ENCODE results near the gene GSG1L.
"Not testable (repeated sequence)": the region's sequence is repeated elsewhere in the genome, so short reads cannot be mapped to it uniquely, and the experiment has no call there.

Gene GSG1L

DNA sequence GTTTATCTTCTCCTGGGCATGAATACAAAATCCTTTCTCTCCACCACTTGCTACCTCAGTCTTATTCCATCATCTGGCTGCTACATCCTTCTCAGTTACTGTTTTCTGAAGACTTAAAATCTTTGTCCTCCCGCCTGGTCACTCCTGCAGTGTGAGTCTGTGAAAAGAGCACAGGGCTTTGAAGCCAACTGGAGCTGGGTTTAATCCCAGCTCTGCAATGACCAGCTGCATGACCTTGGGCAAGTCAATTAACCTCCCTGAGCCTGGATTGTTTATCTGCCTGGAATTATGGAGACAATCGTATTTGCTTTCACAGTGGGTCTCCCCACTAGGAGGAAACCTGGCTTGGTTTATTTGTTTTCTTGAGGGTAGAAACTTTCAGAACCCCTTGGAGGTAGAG is 183.2 kb downstream of the GSG1L start:
- no peak for DNase-seq (ENCODE audit: low spot score)
- Histone ChIP-seq H3K27ac (no peak overlapping the region), H3K4me3 (no peak overlapping the region)
- TF ChIP-seq, protein P1, sequence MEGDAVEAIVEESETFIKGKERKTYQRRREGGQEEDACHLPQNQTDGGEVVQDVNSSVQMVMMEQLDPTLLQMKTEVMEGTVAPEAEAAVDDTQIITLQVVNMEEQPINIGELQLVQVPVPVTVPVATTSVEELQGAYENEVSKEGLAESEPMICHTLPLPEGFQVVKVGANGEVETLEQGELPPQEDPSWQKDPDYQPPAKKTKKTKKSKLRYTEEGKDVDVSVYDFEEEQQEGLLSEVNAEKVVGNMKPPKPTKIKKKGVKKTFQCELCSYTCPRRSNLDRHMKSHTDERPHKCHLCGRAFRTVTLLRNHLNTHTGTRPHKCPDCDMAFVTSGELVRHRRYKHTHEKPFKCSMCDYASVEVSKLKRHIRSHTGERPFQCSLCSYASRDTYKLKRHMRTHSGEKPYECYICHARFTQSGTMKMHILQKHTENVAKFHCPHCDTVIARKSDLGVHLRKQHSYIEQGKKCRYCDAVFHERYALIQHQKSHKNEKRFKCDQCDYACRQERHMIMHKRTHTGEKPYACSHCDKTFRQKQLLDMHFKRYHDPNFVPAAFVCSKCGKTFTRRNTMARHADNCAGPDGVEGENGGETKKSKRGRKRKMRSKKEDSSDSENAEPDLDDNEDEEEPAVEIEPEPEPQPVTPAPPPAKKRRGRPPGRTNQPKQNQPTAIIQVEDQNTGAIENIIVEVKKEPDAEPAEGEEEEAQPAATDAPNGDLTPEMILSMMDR (IDR thresholded peaks at IDR 0.05) = no peak

DNA sequence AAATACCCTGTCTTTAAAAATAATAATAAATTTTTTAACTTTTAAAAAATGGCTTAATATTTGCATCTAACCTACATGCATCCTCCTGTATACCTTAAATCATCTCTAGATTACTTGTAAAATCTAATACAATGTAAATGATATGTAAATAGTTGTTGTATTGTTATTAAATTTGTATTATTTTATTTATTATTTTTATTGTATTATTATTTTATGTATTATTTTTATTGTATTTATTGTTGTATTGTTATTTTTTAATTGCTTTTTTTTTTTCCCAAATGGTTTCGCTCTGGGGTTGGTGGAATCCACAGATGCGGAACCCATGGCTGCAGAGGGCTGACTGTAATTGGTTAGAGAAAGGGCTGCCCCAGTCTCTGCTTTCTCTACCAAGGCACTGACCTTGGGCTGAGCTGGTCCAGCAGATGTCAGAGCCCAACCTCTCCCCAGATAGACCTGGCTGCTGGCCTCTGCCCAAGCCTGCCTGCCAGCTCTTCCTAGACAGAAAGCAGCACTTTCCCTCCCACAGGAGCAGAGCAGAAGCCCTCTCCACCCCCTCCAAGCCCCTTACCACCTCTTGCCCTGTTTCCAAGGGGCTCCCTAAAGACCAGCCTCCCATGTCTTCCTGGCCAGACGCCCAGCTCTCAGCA is 183.8 kb downstream of the GSG1L start:
- no peak overlapping the region for H3K27ac ChIP-seq
- TF ChIP-seq, protein P1 (IDR thresholded peaks at IDR 0.05) = no peak
- DNase-seq (ENCODE audit: low spot score) = no peak
- H3K4me3 ChIP-seq = no peak overlapping the region

GRCh38 chr16:27872627-27873026 is 190.9 kb downstream of the GSG1L start:
- not testable (repeated sequence) for DNase-seq (ENCODE audit: low spot score); H3K27ac ChIP-seq; H3K4me3 ChIP-seq

DNA sequence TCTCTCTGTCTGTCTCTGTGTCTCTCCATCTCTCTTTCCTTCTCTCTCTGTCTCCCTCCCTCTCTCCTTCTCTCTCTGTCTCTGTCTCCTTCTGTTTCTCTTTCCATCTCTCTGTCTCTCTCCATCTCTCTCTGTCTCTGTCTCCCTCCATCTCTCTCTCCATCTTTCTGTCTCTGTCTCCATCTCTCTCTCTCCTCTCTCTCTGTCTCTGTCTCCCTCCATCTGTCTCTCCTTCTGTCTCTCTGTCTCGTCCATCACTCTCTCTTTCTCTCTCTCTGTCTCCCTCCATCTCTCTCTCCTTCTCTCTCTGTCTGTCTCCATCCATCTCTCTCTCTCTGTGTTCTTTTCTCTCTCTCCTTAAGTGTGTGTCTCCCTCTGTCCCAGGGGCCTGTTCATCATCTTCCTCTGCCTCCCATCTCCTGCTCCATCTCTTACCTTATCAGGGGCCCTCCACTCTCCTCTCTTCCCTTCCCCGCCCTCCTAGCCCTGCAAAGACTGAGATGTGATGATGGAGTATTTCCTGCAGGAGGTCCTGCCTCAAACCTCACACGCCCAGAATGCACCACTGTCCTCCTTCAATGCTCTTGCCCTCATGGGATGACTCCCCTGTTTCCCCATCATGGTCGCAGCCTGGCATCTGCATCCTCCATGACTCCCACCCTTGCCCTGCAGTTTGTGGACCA is 193.3 kb downstream of the GSG1L start:
- Histone ChIP-seq H3K27ac (no peak overlapping the region), H3K4me3 (no peak overlapping the region)
- TF ChIP-seq, protein P1 (IDR thresholded peaks at IDR 0.05) = no peak
- no peak for DNase-seq (ENCODE audit: low spot score)

DNA sequence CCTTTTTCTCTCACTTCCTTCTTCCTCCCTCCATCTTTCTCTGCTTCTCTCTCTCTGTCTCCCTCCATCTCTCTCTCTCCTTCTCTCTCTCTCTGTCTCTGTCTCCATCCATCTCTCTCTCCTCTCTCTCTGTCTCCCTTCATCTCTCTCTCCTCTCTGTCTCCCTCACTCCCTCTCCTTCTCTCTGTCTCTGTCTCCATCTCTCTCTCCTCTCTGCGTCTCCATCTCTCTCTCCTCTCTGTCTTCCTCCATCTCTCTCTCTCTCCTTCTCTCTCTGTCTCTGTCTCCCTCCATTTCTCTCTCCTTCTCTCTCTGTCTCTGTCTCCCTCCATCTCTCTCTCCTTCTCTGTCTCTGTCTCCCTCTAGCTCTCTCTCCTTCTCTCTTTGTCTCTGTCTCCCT is 194.1 kb downstream of the GSG1L start:
- no peak for DNase-seq (ENCODE audit: low spot score)
- Histone ChIP-seq H3K4me3 (no peak overlapping the region), H3K27ac (no peak overlapping the region)
- TF ChIP-seq, protein P1 (IDR thresholded peaks at IDR 0.05) = no peak

GRCh38 chr16:27868180-27868579 is 195.3 kb downstream of the GSG1L start:
- no peak for DNase-seq (ENCODE audit: low spot score)
- TF ChIP-seq, protein P1 (IDR thresholded peaks at IDR 0.05) = no peak
- H3K27ac ChIP-seq = no peak overlapping the region

GRCh38 chr16:27867122-27868110 is 196.1 kb downstream of the GSG1L start:
- TF ChIP-seq, protein P1 (IDR thresholded peaks at IDR 0.05) = no peak
- no peak for DNase-seq (ENCODE audit: low spot score)
- Histone ChIP-seq H3K27ac (no peak overlapping the region), H3K4me3 (no peak overlapping the region)

More at GRCh38 chr16:27868180-27868579, 195.3 kb downstream of the GSG1L start:
- H3K4me3 ChIP-seq = no peak overlapping the region

Data from coronary artery (tissue), 2 donors.